K562 (cell line): ENCODE data around the gene VILL. TPM values are rescaled to one million over a fixed set of nuclear protein-coding genes. Genes with fewer than 3 reads are reported as not detected.

Experiments used
- BCLAF1 ChIP-seq, 2 experiments: fragments of 450-650 bp in 1 of 2; IDR thresholded peaks; 2 replicates each; pipeline ENCODE4 v1.6.1; 2011 to 2017; ENCODE audit warnings: low read depth in 2 of 2, antibody characterized with exemption in 1 of 2, borderline replicate concordance in 1 of 2, low read length in 1 of 2, mild to moderate bottlenecking in 1 of 2, mixed read lengths in 1 of 2; ENCODE audit not compliant: control insufficient read depth in 1 of 2
- ETS2 ChIP-seq: IDR thresholded peaks from 2 replicates; pipeline ENCODE4 v1.6.1; 2016; ENCODE audit warnings: borderline replicate concordance, missing genetic modification characterization, mild to moderate bottlenecking, moderate library complexity, missing compliant biosample characterization; ENCODE audit not compliant: poor library complexity, severe bottlenecking
- FOXK2 ChIP-seq, 2 experiments: fragments of 450-650 bp; IDR thresholded peaks in 1 of 2; conservative IDR thresholded peaks in 1 of 2; 2 replicates each; pipeline ENCODE4 v1.6.1; 2016; ENCODE audit warnings: low read depth in 2 of 2, mild to moderate bottlenecking in 1 of 2
- GABPB2 ChIP-seq: fragments of 250-450 bp; sonication (Bioruptor Pico); conservative IDR thresholded peaks from 2 replicates; pipeline ENCODE4 v1.5.1; 2021; ENCODE audit warnings: mild to moderate bottlenecking
- HLTF ChIP-seq: fragments of 450-650 bp; IDR thresholded peaks from 2 replicates; pipeline ENCODE4 v1.6.1; 2016
- HMGXB4 ChIP-seq: sonication (generic); formaldehyde crosslinking; IDR thresholded peaks from 2 replicates; pipeline ENCODE4 v1.8.1; 2023; ENCODE audit warnings: mild to moderate bottlenecking, missing genetic modification reagents
- KLF16 ChIP-seq: IDR thresholded peaks from 2 replicates; pipeline ENCODE4 v1.6.1; 2016; ENCODE audit warnings: antibody characterized with exemption
- PHF8 ChIP-seq: fragments of 200-600 bp; sonication (generic); IDR thresholded peaks from 2 replicates; pipeline ENCODE4 v1.6.1; 2012; ENCODE audit warnings: mixed run types, mild to moderate bottlenecking, inconsistent platforms, low read length, moderate library complexity, borderline replicate concordance
- SNIP1 ChIP-seq: fragments of 450-650 bp; IDR thresholded peaks from 2 replicates; pipeline ENCODE4 v1.7.1; 2017; ENCODE audit warnings: low read depth, mild to moderate bottlenecking
- SP1 ChIP-seq: sonication (generic); formaldehyde crosslinking; IDR thresholded peaks from 2 replicates; pipeline ENCODE4 v1.8.1; 2022; ENCODE audit warnings: mild to moderate bottlenecking, missing genetic modification reagents
- TAL1 ChIP-seq: fragments of 450-650 bp; IDR thresholded peaks from 2 replicates; pipeline ENCODE4 v1.6.1; 2016; ENCODE audit warnings: mild to moderate bottlenecking
- TCFL5 ChIP-seq: fragments of 250-450 bp; sonication (Bioruptor Pico); conservative IDR thresholded peaks from 2 replicates; pipeline ENCODE4 v1.6.1; 2021; ENCODE audit warnings: mild to moderate bottlenecking, moderate library complexity, matching md5 sums
- TEAD2 ChIP-seq: fragments of 450-650 bp; IDR thresholded peaks from 2 replicates; pipeline ENCODE4 v1.6.1; 2016; ENCODE audit warnings: missing genetic modification characterization, control low read depth, missing compliant biosample characterization
- WHSC1 ChIP-seq: IDR thresholded peaks from one replicate; pipeline ENCODE4 v1.6.1; 2012; ENCODE audit warnings: low read length, control low read depth, inconsistent platforms
- ZNF41 ChIP-seq: fragments of 250-450 bp; sonication (Bioruptor Pico); conservative IDR thresholded peaks from 2 replicates; pipeline ENCODE4 v1.4.0; 2020; ENCODE audit warnings: mild to moderate bottlenecking
- polyA plus RNA-seq, 8 experiments: library from polyadenylated mRNA; depleted of rRNA in 4 of 8; stranded (reverse) in 5 of 8; unstranded in 3 of 8; fragments of >200 nt; fragmentation: Nextera tagmentation in 2 of 8; fragmentation: Illumina TruSeq in 1 of 8; extraction: Ambion mirVana in 2 of 8; extraction: Trizol in 1 of 8; gene quantifications; 2 replicates each; pipeline versions ENCODE4 v1.2.1 to v1.2.3, GENCODE V29; 2011 to 2014; ENCODE audit warnings: inconsistent platforms in 1 of 8, missing spikeins in 1 of 8
- total RNA-seq, 7 experiments: library from RNA; depleted of rRNA in 6 of 7; stranded (reverse); fragments of >200 nt in 6 of 7; fragmentation: Illumina TruSeq in 2 of 7; extraction: Trizol in 2 of 7; gene quantifications; 2 replicates each; pipeline versions ENCODE4 v1.2.1 to v1.2.3, GENCODE V29; 2011 to 2021; ENCODE audit warnings: low replicate concordance in 1 of 7
- TF ChIP-seq, protein P1 (sequence below): fragments of 450-650 bp; IDR thresholded peaks from 2 replicates; pipeline ENCODE4 v1.6.1; 2016; ENCODE audit warnings: low read depth, mild to moderate bottlenecking, moderate library complexity

The VILL gene
- total and polyA plus RNA-seq, 9 of the 15 experiments (the other 6 are each of a cell fraction or from before 2014, with no cell fraction given), result 0.11 to 16.0 (median 8.8) TPM

- peak in 1 of 2 experiments; percentile 83; a peak in 1 of 4 replicates for TF ChIP-seq BCLAF1 (IDR thresholded peaks at IDR 0.05; ENCODE audit: borderline replicate concordance in 1 of 2, control insufficient read depth in 1 of 2, low read depth in 2 of 2, low read length in 1 of 2)
- peak; percentile 90 to 96 for TF ChIP-seq FOXK2 (conservative IDR thresholded peaks at IDR 0.05 in 1 of 2, IDR thresholded peaks at IDR 0.05 in 1 of 2; ENCODE audit: low read depth in 2 of 2)
- TF ChIP-seq, protein P1, sequence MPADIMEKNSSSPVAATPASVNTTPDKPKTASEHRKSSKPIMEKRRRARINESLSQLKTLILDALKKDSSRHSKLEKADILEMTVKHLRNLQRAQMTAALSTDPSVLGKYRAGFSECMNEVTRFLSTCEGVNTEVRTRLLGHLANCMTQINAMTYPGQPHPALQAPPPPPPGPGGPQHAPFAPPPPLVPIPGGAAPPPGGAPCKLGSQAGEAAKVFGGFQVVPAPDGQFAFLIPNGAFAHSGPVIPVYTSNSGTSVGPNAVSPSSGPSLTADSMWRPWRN, result peak; percentile 86
- TF ChIP-seq KLF16, result peak; percentile 97
- TF ChIP-seq TAL1, result peak; percentile 100
- TF ChIP-seq GABPB2 (CRISPR knock-in tag), result no peak
- TF ChIP-seq ETS2, result no peak
- 0 out of 2 replicates have a peak, but pooled peaks have one; percentile 14 for TF ChIP-seq HMGXB4 (CRISPR knock-in tag)
- no peak for TF ChIP-seq SNIP1
- peak; percentile 93; the same call in 1 of the 2 replicates for TF ChIP-seq HLTF
- no peak for TF ChIP-seq TEAD2 (tag)
- no peak for TF ChIP-seq WHSC1
- 0 out of 2 replicates have a peak, but pooled peaks have one; percentile 37 for TF ChIP-seq ZNF41 (CRISPR knock-in tag)
- TF ChIP-seq TCFL5 (CRISPR knock-in tag), result no peak
- TF ChIP-seq PHF8, result peak; percentile 27; the same call in 1 of the 2 replicates
- TF ChIP-seq SP1, result peak; percentile 86; the same call in 1 of the 2 replicates
Measured at GRCh38 chr3:37986479-37987314, 3.9 kb upstream of the VILL start (continued).
